Measurements from ENCODE around the gene KHSRP.

Gene KHSRP

GRCh38 chr19:6451583-6452222 lies 27.1 kb upstream of the KHSRP start:
- peaks cover 13% of the 10 kb centered on the region for H3K36me3 ChIP-seq (ENCODE audit: low read depth)
- TF ChIP-seq CTCF (IDR thresholded peaks at IDR 0.05; ENCODE audit: poor library complexity, severe bottlenecking), result no peak
- H3K4me1 ChIP-seq (ENCODE audit: insufficient read depth, poor library complexity, severe bottlenecking), result no peaks in the 10 kb centered on the region
- no peaks in the 10 kb centered on the region for H3K27me3 ChIP-seq (ENCODE audit: insufficient read depth, poor library complexity, severe bottlenecking)
- no peak for DNase-seq (ENCODE audit: low spot score)
- H3K27ac ChIP-seq (ENCODE audit: poor library complexity, severe bottlenecking), result no peak overlapping the region
- ATAC-seq (ENCODE audit: low read depth), result no peak
- no peak overlapping the region for H3K4me3 ChIP-seq (ENCODE audit: severe bottlenecking)
- no peaks in the 10 kb centered on the region for H3K9me3 ChIP-seq (ENCODE audit: severe bottlenecking)

- DNase-seq (ENCODE audit: low spot score) (no peak), ATAC-seq (ENCODE audit: low read depth) (no peak)
- H3K4me1 ChIP-seq (ENCODE audit: insufficient read depth, poor library complexity, severe bottlenecking), result no peaks in the 10 kb centered on the region
- no peak overlapping the region for H3K4me3 ChIP-seq (ENCODE audit: severe bottlenecking)
- TF ChIP-seq CTCF (IDR thresholded peaks at IDR 0.05; ENCODE audit: poor library complexity, severe bottlenecking), result no peak
- H3K27ac ChIP-seq (ENCODE audit: poor library complexity, severe bottlenecking), result no peak overlapping the region
- H3K27me3 ChIP-seq (ENCODE audit: insufficient read depth, poor library complexity, severe bottlenecking), result no peaks in the 10 kb centered on the region
- H3K36me3 ChIP-seq (ENCODE audit: low read depth), result peaks cover 13% of the 10 kb centered on the region
- no peaks in the 10 kb centered on the region for H3K9me3 ChIP-seq (ENCODE audit: severe bottlenecking)
These were observed 25.6 kb upstream of the KHSRP start for GRCh38 chr19:6450166-6450565.

DNA sequence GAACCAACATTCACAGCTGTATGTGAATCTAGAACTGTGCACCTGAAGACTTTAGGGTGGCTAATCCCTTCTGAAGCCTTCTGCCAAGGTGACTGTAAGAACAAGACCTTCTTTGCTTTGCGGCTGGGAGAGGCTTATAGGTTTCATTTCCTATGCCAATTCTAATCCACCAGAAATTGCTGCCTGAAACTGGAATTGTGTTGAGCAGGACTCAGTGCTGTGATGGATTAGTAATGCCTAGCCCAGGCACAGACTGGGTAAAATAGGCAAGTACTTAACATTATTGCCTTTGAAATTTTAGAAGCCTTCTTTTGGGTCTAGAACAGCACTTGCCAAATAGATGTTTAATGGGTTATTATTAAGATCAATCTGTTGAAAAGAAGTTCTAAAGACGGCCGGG lies 23.4 kb upstream of the KHSRP start:
- no peaks in the 10 kb centered on the region for H3K36me3 ChIP-seq (ENCODE audit: low read depth)

DNA sequence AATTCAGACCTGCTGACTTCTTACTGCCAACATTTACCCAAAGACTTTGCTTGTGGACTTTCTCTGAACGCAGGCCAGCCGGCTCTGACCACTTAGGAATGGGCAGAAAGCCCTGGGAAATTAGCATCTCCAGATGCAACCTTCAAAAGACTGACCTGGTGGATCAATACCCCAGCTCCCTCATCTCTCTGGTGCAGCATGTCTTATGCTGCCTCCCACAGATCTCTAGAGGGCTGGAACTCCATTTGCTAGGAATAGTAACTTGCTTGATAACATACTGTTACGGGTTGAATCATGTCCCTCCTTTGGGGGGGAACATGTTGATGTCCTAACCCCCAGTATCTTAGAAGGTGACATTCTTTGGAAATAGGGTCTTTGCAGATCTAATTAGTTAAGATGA lies 21.8 kb upstream of the KHSRP start:
- DNase-seq (ENCODE audit: low spot score) (no peak), ATAC-seq (ENCODE audit: low read depth) (no peak)
- Histone ChIP-seq H3K4me3 (ENCODE audit: severe bottlenecking) (no peak overlapping the region), H3K27ac (ENCODE audit: poor library complexity, severe bottlenecking) (no peak overlapping the region), H3K9me3 (ENCODE audit: severe bottlenecking) (no peaks in the 10 kb centered on the region), H3K27me3 (ENCODE audit: insufficient read depth, poor library complexity, severe bottlenecking) (no peaks in the 10 kb centered on the region), H3K4me1 (ENCODE audit: insufficient read depth, poor library complexity, severe bottlenecking) (no peaks in the 10 kb centered on the region), H3K36me3 (ENCODE audit: low read depth) (no peaks in the 10 kb centered on the region)
- no peak for TF ChIP-seq CTCF (IDR thresholded peaks at IDR 0.05; ENCODE audit: poor library complexity, severe bottlenecking)

More for the DNA sequence above, 23.4 kb upstream of the KHSRP start:
- Histone ChIP-seq H3K4me1 (ENCODE audit: insufficient read depth, poor library complexity, severe bottlenecking) (no peaks in the 10 kb centered on the region), H3K9me3 (ENCODE audit: severe bottlenecking) (no peaks in the 10 kb centered on the region), H3K4me3 (ENCODE audit: severe bottlenecking) (no peak overlapping the region), H3K27ac (ENCODE audit: poor library complexity, severe bottlenecking) (no peak overlapping the region), H3K27me3 (ENCODE audit: insufficient read depth, poor library complexity, severe bottlenecking) (no peaks in the 10 kb centered on the region)
- ATAC-seq (ENCODE audit: low read depth) (no peak), DNase-seq (ENCODE audit: low spot score) (no peak)
- TF ChIP-seq CTCF (IDR thresholded peaks at IDR 0.05; ENCODE audit: poor library complexity, severe bottlenecking), result no peak

GRCh38 chr19:6443986-6444385 lies 19.4 kb upstream of the KHSRP start:
- no peak for ATAC-seq (ENCODE audit: low read depth)
- no peaks in the 10 kb centered on the region for H3K9me3 ChIP-seq (ENCODE audit: severe bottlenecking)
- H3K36me3 ChIP-seq (ENCODE audit: low read depth), result no peaks in the 10 kb centered on the region
- DNase-seq (ENCODE audit: low spot score), result no peak
- no peak overlapping the region for H3K27ac ChIP-seq (ENCODE audit: poor library complexity, severe bottlenecking)
- TF ChIP-seq CTCF (IDR thresholded peaks at IDR 0.05; ENCODE audit: poor library complexity, severe bottlenecking), result no peak
- no peaks in the 10 kb centered on the region for H3K4me1 ChIP-seq (ENCODE audit: insufficient read depth, poor library complexity, severe bottlenecking)
- H3K4me3 ChIP-seq (ENCODE audit: severe bottlenecking), result no peak overlapping the region
- no peaks in the 10 kb centered on the region for H3K27me3 ChIP-seq (ENCODE audit: insufficient read depth, poor library complexity, severe bottlenecking)

Data from RWPE2 (cell line).